ENCODE measurements around the gene MIPOL1. TPM values are rescaled to one million over a fixed set of nuclear protein-coding genes. Genes with fewer than 3 reads are reported as not detected.

MIPOL1 gene
- total RNA-seq, 1 experiment from 2014 or later = 7.0 TPM

- no peaks in the 10 kb centered on the region for H3K36me3 ChIP-seq (replicated peaks; ENCODE audit: control insufficient read depth, insufficient read depth, low read length)
- H3K27me3 ChIP-seq (ENCODE audit: control insufficient read depth, insufficient read depth, low read length) = no peaks in the 10 kb centered on the region
- DNase-seq = no peak
- no peak overlapping the region for H3K4me3 ChIP-seq (ENCODE audit: insufficient read depth, low read depth, low read length)
Observed at GRCh38 chr14:37480446-37481290, 282.9 kb downstream of the MIPOL1 start.

GRCh38 chr14:37482428-37482827, 284.7 kb downstream of the MIPOL1 start:
- Histone ChIP-seq H3K4me3 (ENCODE audit: insufficient read depth, low read depth, low read length) (no peak overlapping the region), H3K36me3 (replicated peaks; ENCODE audit: control insufficient read depth, insufficient read depth, low read length) (no peaks in the 10 kb centered on the region), H3K27me3 (ENCODE audit: control insufficient read depth, insufficient read depth, low read length) (no peaks in the 10 kb centered on the region)
- DNase-seq = no peak

- no peaks in the 10 kb centered on the region for H3K36me3 ChIP-seq (replicated peaks; ENCODE audit: control insufficient read depth, insufficient read depth, low read length)
- no peaks in the 10 kb centered on the region for H3K27me3 ChIP-seq (ENCODE audit: control insufficient read depth, insufficient read depth, low read length)
- DNase-seq = no peak
- H3K4me3 ChIP-seq (ENCODE audit: insufficient read depth, low read depth, low read length) = no peak overlapping the region
Observed at GRCh38 chr14:37483672-37484071, 285.9 kb downstream of the MIPOL1 start.

DNA sequence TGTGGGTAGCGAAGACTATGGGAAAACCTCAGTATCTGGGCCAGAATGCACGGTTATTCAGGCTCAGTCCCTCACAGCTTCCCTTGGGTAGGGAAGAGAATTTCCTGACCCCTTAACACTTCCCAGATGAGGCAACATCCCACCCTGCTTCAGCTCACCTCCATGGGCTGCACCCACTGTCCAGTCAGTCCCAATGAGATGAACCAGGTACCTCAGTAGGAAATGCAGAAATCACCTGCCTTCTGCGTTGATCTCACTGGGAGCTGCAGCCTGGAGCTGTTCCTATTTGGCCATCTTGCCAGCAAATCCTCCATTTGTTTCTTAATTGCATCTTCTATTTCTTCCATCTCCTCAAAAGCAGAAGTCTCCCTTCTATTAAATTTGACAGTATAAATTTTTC, 292.9 kb downstream of the MIPOL1 start:
- H3K36me3 ChIP-seq (replicated peaks; ENCODE audit: control insufficient read depth, insufficient read depth, low read length) = no peaks in the 10 kb centered on the region
- H3K27me3 ChIP-seq (ENCODE audit: control insufficient read depth, insufficient read depth, low read length) = no peaks in the 10 kb centered on the region
- no peak for DNase-seq
- H3K4me3 ChIP-seq (ENCODE audit: insufficient read depth, low read depth, low read length) = no peak overlapping the region

DNA sequence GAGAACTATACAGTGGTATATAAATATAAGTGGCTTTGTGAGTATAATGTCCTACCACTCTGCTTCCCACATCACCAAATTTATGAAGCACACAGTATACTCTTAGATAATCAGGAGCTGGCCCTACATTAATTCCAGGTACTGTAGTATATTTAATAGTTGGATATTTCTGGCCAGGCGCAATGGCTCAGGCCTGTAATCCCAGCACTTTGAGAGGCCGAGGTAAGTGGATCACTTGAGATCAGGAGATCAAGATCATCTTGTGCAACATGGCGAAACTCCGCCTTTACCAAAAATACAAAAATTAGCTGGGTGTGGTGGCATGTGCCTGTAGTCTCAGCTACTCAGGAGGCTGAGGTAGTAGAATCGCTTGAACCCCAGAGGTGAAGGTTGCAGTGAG, 293.3 kb downstream of the MIPOL1 start:
- H3K36me3 ChIP-seq (replicated peaks; ENCODE audit: control insufficient read depth, insufficient read depth, low read length) = no peaks in the 10 kb centered on the region
- no peak for DNase-seq
- no peak overlapping the region for H3K4me3 ChIP-seq (ENCODE audit: insufficient read depth, low read depth, low read length)
- no peaks in the 10 kb centered on the region for H3K27me3 ChIP-seq (ENCODE audit: control insufficient read depth, insufficient read depth, low read length)

- H3K4me3 ChIP-seq (ENCODE audit: insufficient read depth, low read depth, low read length) = no peak overlapping the region
- no peak for DNase-seq
- no peaks in the 10 kb centered on the region for H3K36me3 ChIP-seq (replicated peaks; ENCODE audit: control insufficient read depth, insufficient read depth, low read length)
- no peaks in the 10 kb centered on the region for H3K27me3 ChIP-seq (ENCODE audit: control insufficient read depth, insufficient read depth, low read length)
Observed at GRCh38 chr14:37493606-37494005, 295.9 kb downstream of the MIPOL1 start.

DNA sequence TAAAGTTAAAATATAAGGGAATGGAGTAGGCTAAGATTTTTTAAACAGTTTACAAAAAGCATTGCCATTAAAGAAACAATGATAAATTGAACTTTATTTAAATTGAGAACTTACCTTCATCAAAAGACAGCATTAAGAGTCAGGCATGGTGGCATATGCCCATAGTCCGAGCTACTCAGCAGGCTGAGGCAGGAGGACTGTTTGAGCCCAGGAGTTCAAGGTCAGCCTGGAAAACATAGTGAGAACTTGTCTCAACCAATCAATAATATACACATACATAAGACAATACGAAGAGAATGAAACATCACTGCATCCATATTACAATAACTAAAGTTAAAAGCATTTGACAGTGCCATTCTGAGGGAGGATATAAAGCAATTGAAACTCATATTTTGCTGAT, 299.7 kb downstream of the MIPOL1 start:
- H3K4me3 ChIP-seq (ENCODE audit: insufficient read depth, low read depth, low read length) = no peak overlapping the region
- H3K27me3 ChIP-seq (ENCODE audit: control insufficient read depth, insufficient read depth, low read length) = no peaks in the 10 kb centered on the region
- DNase-seq = no peak
- H3K36me3 ChIP-seq (replicated peaks; ENCODE audit: control insufficient read depth, insufficient read depth, low read length) = no peaks in the 10 kb centered on the region

- Histone ChIP-seq H3K27me3 (ENCODE audit: control insufficient read depth, insufficient read depth, low read length) (no peaks in the 10 kb centered on the region), H3K4me3 (ENCODE audit: insufficient read depth, low read depth, low read length) (no peak overlapping the region), H3K36me3 (replicated peaks; ENCODE audit: control insufficient read depth, insufficient read depth, low read length) (no peaks in the 10 kb centered on the region)
- no peak for DNase-seq
Observed at GRCh38 chr14:37501877-37502276, 304.1 kb downstream of the MIPOL1 start.

DNA sequence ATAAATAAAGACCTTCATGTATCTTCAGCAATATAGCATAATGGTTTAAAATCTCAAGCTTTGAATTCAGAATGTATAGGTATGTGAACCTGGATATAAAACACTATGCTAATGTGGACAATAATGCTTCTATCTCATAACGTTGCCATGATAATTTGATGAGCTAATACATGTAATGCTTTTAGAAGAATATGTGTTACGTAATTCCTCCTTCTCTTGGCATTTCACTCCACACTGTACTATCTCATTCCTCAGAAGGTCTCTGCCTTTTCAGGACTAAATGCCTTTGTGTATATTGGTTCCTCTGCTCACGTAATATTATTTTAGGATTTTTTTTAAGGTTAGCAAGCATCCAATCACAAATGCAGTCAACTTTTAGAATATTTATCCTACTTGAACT, 310.8 kb downstream of the MIPOL1 start:
- Histone ChIP-seq H3K27me3 (ENCODE audit: control insufficient read depth, insufficient read depth, low read length) (no peaks in the 10 kb centered on the region), H3K36me3 (replicated peaks; ENCODE audit: control insufficient read depth, insufficient read depth, low read length) (no peaks in the 10 kb centered on the region), H3K4me3 (ENCODE audit: insufficient read depth, low read depth, low read length) (no peak overlapping the region)
- DNase-seq = no peak

GRCh38 chr14:37512173-37512572, 314.4 kb downstream of the MIPOL1 start:
- H3K27me3 ChIP-seq (ENCODE audit: control insufficient read depth, insufficient read depth, low read length) = no peaks in the 10 kb centered on the region
- no peak overlapping the region for H3K4me3 ChIP-seq (ENCODE audit: insufficient read depth, low read depth, low read length)
- DNase-seq = no peak
- H3K36me3 ChIP-seq (replicated peaks; ENCODE audit: control insufficient read depth, insufficient read depth, low read length) = no peaks in the 10 kb centered on the region

DNA sequence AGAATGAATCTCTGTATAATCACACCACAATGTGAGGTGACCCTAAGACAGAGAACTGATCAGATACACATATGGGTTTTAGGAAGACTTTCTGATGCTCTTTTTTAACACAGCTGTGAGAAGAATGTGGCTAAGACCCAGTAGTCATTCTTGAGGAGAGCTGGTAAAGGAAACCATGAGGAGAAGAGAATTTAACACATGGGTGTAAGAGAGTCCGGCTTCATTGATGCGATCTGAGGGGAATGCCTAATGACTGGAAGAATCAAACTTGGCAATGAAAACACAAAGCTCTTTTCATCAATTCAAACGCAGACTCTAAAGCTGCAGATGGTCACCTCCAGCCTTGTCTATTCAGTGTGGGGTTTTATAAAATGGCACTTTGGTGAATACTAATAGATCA, 318.0 kb downstream of the MIPOL1 start:
- Histone ChIP-seq H3K4me3 (ENCODE audit: insufficient read depth, low read depth, low read length) (no peak overlapping the region), H3K27me3 (ENCODE audit: control insufficient read depth, insufficient read depth, low read length) (no peaks in the 10 kb centered on the region), H3K36me3 (replicated peaks; ENCODE audit: control insufficient read depth, insufficient read depth, low read length) (no peaks in the 10 kb centered on the region)
- DNase-seq = no peak

DNA sequence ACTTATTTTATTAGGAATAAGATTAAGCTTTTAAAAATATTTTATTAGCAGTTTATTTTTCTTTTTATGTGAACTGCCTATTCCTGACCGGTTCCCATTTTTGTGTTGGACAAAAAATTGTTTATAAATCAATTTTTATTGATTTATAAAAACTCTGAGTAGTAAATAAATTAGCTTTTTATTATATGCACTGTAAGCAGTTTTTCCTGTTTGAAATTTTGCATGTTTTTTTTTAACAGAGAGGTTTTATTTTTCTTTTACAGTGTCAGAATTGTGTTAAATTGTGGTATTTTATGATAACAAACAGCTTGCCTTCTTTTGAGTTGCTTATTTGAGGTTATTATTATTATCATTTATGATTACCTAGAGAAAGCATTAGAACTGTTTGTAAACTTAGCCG, 329.3 kb downstream of the MIPOL1 start:
- no peak overlapping the region for H3K4me3 ChIP-seq (ENCODE audit: insufficient read depth, low read depth, low read length)
- no peaks in the 10 kb centered on the region for H3K27me3 ChIP-seq (ENCODE audit: control insufficient read depth, insufficient read depth, low read length)
- no peak for DNase-seq
- no peaks in the 10 kb centered on the region for H3K36me3 ChIP-seq (replicated peaks; ENCODE audit: control insufficient read depth, insufficient read depth, low read length)

- no peak overlapping the region for H3K4me3 ChIP-seq (ENCODE audit: insufficient read depth, low read depth, low read length)
- no peaks in the 10 kb centered on the region for H3K36me3 ChIP-seq (replicated peaks; ENCODE audit: control insufficient read depth, insufficient read depth, low read length)
- no peaks in the 10 kb centered on the region for H3K27me3 ChIP-seq (ENCODE audit: control insufficient read depth, insufficient read depth, low read length)
- DNase-seq = no peak
Observed at GRCh38 chr14:37539992-37540391, 342.3 kb downstream of the MIPOL1 start.

DNA sequence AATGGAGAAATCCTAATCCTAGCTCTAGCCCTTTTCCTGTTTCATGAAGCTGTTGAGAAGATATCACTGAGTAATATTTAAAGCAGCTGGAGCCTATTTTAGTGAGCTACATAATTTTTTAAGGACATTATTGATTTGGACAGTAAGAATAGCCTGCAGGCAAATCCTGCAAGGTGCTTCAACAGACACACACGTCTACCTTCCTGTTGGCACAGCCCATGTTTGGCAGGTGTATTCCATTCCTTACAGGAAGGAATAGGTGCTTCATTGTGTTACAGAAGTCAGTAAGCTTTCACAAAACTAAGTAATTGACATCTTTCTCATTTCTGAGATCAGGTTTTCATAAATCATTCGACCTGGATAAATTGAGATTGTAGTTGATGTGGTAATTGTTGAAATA, 346.7 kb downstream of the MIPOL1 start:
- Histone ChIP-seq H3K27me3 (ENCODE audit: control insufficient read depth, insufficient read depth, low read length) (no peaks in the 10 kb centered on the region), H3K4me3 (ENCODE audit: insufficient read depth, low read depth, low read length) (no peak overlapping the region), H3K36me3 (replicated peaks; ENCODE audit: control insufficient read depth, insufficient read depth, low read length) (no peaks in the 10 kb centered on the region)
- no peak for DNase-seq

DNA sequence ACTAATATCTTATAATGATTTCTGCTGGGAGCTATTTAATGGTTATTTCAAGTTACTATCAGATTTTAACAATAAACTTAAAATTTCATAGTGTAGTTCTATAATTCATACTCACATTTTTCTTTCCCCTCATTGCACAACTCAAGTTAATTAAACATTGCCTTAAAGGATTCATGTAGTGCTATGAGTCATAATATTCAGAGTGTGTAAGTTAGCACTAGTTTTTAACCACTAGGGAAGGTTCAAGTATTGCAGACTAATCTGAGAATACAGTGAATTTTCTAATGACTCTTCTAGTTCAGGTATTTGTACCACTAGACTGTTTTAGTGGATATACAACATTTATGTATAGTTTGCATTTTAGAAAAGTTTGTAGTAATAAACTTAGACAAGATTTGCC, 347.4 kb downstream of the MIPOL1 start:
- Histone ChIP-seq H3K36me3 (replicated peaks; ENCODE audit: control insufficient read depth, insufficient read depth, low read length) (no peaks in the 10 kb centered on the region), H3K4me3 (ENCODE audit: insufficient read depth, low read depth, low read length) (no peak overlapping the region), H3K27me3 (ENCODE audit: control insufficient read depth, insufficient read depth, low read length) (no peaks in the 10 kb centered on the region)
- no peak for DNase-seq
